Erythroblast (primary cell): ENCODE results near the gene C1orf198.

Source experiments
- DNase-seq, 2 experiments: peaks; one replicate each; lab custom pipeline; 2025; lab: John Stamatoyannopoulos, UW
- GATA1 ChIP-seq: IDR thresholded peaks from 2 replicates; pipeline ENCODE4 v1.6.1; 2011; ENCODE audit warnings: low read depth, mild to moderate bottlenecking, control low read depth, low read length, moderate library complexity
- POLR2A ChIP-seq: IDR thresholded peaks from 2 replicates; pipeline ENCODE4 v1.6.1; 2011; ENCODE audit warnings: mild to moderate bottlenecking, low read length

C1orf198 gene

DNA sequence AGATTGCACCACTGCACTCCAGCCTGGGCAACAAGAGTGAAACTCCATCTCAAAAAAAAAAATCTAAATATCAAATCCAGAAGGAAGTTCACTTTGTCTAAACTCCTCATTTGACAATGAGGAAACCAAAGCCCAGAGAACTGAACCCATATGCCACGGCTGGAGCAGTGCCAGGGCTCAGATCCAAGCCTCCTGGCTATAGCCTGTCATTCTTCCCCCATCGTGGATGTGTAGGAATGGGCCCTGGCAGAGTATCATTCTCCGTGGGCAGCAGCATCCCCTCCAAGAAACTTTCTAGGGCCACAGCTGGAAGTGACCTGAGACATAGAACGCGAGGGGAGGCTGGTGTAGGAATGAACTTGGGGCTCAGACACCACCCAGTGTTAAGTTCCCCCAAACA, 73.9 kb downstream of the C1orf198 start:
- no peak for DNase-seq
- no peak for TF ChIP-seq POLR2A
- no peak for TF ChIP-seq GATA1

DNA sequence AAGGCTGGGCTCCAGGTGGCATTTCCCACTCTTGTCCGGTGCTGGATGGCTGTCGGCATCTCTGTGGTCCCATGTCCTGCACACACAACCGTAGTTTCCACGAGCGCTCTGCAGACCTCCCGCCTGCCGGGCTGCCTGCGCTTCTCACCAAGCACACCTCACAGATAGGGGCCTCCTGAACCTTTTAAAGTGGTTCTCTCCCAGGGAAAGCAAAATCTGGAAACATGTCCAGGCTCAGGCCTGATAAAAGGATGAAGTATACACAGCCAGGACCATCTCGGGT, 74.9 kb downstream of the C1orf198 start:
- TF ChIP-seq GATA1 (no peak), POLR2A (no peak)
- no peak for DNase-seq

DNA sequence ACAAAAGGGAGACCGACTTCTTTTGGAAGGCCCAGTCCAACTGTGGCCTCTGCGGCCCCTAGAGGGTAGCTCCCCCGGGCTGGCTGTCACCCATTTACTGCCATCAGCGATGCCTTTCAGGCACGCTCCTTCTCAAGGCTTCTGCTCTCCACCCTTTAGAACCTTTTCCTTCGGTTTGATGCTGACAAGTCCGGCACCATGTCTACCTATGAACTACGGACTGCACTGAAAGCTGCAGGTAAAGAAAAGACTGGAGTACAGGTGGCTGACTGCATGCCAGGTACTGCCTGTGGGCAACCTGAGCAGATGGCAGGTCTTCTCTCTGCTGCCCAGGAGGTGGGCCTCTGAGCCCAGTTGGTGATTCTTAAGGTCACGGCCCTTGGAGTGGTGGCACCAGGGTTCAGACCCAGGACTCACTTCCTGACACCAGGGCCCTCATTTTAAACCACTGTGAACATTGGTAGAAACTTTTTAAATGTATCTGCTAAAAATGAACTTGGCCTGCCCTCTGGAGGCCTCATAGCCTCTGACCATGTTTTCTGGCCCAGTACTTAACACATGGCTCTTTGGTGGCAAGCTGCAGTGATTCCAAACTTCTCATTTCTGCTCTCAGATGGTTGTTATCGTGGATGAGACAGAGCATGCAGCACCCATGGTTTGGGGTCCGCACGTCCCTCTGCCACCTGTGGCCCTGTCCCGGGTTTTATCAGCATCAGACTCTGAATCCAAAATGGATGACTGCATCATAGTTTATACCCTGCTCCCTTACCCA, 75.4 kb downstream of the C1orf198 start:
- TF ChIP-seq GATA1: no peak
- no peak for TF ChIP-seq POLR2A
- peak in 1 of 2 experiments; percentile 21 for DNase-seq

DNA sequence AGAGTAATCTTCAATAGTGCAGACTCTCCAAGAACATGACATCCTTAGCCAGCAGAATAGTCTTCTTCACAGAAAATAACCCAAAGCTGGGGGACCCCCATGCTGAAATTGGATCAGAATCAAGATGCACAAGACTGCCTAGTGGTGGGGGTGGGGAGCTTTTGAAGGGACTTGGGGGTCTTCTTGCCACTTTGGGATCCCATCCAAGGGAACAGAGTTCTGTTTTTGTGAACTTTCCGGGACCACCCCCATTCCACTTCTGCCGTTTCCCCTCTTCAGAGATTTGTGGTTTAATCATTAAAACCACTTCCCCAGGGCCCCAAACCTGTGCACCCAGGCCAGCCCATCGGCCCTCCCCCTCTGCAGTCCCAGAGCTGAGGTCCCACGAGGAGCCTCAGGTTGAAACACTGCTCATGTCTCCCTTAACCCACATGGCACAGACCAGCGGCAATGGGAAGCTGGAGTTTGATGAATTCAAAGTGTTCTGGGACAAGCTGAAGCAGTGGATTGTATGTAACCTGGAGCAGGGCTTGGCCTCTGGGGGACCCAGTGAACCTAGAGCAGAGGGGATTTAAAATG, 76.2 kb downstream of the C1orf198 start:
- TF ChIP-seq GATA1 (no peak), POLR2A (no peak)
- no peak for DNase-seq

DNA sequence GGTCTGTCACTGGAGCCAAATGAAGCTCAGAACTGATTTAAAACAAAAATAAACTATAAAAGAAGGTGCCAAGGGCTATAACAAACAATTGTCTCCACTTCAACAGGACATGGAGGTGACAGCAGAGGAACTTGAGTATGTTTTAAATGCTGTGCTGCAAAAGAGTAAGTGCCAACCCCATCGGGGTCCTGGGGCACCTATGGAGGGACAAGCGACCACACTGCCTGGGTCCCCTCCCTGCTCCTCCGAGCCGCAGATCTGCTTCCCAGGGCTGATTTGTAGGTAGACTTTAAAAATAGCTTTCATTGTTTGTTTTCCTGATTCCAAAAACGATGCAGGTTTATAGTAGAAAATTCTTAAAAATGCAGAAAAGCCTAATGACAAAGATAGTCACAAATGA, 78.3 kb downstream of the C1orf198 start:
- DNase-seq: no peak
- no peak for TF ChIP-seq GATA1
- TF ChIP-seq POLR2A: no peak

DNA sequence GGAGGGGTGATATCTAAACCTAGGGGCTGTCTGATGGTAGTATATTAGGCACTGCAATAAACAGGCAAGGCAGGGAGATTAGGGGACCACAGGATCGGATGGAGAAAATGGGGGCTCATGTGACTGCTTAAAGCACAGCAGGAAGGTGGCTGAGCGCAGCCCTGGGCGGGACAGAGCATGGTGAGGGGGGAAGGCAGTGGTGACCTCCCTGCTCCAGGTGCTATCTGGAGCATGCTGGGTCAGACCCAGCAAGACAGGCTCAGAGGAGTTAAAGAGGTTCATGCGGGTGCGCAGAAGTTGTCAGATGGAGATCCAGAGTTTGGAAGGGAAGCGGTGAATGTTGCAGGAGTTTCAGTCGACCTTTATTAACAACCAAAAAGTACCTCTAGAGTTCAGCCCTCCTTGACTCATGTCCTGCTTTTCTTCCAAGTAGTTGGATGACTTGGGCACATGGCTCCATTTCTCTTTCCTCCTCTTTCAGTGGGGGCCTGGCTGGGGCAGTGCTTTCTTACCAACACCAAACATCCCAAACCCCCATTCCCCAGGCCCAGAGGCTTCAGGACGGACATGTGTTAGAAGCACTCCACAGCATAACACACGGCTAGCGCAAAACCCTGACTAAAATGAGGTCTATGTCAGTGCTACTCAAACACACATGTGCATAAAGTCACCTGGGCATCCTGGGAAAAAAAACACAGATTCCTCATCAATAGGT, 79.6 kb downstream of the C1orf198 start:
- DNase-seq: no peak
- no peak for TF ChIP-seq POLR2A
- no peak for TF ChIP-seq GATA1

DNA sequence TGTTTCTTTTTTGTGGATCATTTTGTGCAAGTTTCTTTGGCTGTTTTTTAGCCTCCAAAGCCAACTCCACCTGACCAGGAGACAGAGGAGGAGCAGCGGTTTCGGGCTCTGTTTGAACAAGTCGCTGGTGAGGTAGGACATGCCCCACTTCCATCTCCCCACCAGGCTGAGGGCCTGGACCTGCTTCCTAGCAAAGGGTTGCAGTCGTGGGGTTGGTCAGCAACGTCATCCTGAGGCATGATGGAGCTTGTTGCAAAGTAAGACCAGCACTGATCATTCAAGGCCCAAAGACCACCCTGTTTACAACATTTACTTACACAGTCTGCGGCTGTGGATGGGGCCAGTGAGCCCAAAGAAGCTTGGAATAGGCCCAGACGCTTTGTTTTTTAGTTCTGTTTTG, 80.8 kb downstream of the C1orf198 start:
- TF ChIP-seq GATA1: no peak
- no peak for TF ChIP-seq POLR2A
- no peak for DNase-seq
